Right atrium auricular region (tissue), 2 donors: Measurements from ENCODE around the gene REV3L. TPM values are rescaled to one million over a fixed set of nuclear protein-coding genes. Genes with fewer than 3 reads are reported as not detected.
A peak's percentile ranks its signal among the peaks of the same experiment; 100 is the strongest.

ENCODE experiments used
- DNase-seq: peaks from one replicate; pipeline ENCODE4 v3.0.0-alpha.2; 2019; ENCODE audit warnings: low spot score
- H3K27ac ChIP-seq, 2 donors: fragments of 200-600 bp; sonication (generic); 1 replicate in 1 of 2; 2 replicates in 1 of 2; pipeline ENCODE4 v1.5.1; 2016 to 2019
- H3K27me3 ChIP-seq, 2 donors: fragments of 200-600 bp; sonication (generic); one replicate each; pipeline versions ENCODE4 v1.5.1 to v1.6.0; 2017 to 2019
- H3K36me3 ChIP-seq: fragments of 200-600 bp; sonication (generic); one replicate; pipeline ENCODE4 v1.5.1; 2016
- H3K4me1 ChIP-seq, 2 donors: fragments of 200-600 bp; sonication (generic); one replicate each; pipeline versions ENCODE4 v1.5.1 to v1.6.0; 2017 to 2019
- H3K4me3 ChIP-seq, 2 donors: fragments of 200-600 bp; sonication (generic); 1 replicate in 1 of 2; 2 replicates in 1 of 2; pipeline ENCODE4 v1.5.1; 2017 to 2019; ENCODE audit warnings: mild to moderate bottlenecking in 1 of 2, moderate library complexity in 1 of 2
- H3K9me3 ChIP-seq, 2 donors: fragments of 200-600 bp; sonication (generic); one replicate each; pipeline ENCODE4 v1.5.1; 2019
- total RNA-seq, 2 donors: library from RNA; depleted of rRNA; stranded (reverse); fragments of >200 nt; gene quantifications; one replicate each; pipeline ENCODE4 v1.1.0, GENCODE V29; 2016
- TF ChIP-seq, protein P1 (sequence below), 2 donors: fragments of 200-600 bp; sonication (generic); IDR thresholded peaks; one replicate each; pipeline ENCODE4 v1.5.1; 2019; ENCODE audit warnings: antibody characterized with exemption in 2 of 2

The REV3L gene
- total RNA-seq, 2 donors from 2014 or later = 14.5 to 34.2 TPM

DNA sequence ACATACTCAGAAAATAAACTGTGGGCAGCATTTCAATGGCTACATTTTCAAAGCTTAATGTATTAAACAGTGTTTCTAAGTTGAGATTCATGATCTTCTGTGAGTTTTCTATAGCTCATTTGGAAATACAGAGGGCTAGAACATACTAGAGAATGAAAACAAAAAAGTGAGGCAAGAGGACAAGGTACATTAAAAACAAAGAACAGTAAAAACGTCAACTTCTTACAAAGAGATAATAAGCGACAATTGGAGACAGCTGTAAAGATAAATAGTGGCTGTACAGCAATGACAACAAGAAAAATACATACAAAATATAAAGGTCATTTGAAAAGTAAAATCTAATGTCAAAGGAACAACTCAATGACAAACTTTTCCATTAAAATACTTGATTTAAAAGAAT is 94.3 kb downstream of the REV3L start:
- no peak for DNase-seq
- no peaks in the 10 kb centered on the region for H3K4me1 ChIP-seq
- H3K27ac ChIP-seq = no peak overlapping the region
- H3K36me3 ChIP-seq = peaks cover 26% of the 10 kb centered on the region
- no peaks in the 10 kb centered on the region for H3K27me3 ChIP-seq
- H3K9me3 ChIP-seq = no peaks in the 10 kb centered on the region
- no peak overlapping the region for H3K4me3 ChIP-seq
- TF ChIP-seq, protein P1, sequence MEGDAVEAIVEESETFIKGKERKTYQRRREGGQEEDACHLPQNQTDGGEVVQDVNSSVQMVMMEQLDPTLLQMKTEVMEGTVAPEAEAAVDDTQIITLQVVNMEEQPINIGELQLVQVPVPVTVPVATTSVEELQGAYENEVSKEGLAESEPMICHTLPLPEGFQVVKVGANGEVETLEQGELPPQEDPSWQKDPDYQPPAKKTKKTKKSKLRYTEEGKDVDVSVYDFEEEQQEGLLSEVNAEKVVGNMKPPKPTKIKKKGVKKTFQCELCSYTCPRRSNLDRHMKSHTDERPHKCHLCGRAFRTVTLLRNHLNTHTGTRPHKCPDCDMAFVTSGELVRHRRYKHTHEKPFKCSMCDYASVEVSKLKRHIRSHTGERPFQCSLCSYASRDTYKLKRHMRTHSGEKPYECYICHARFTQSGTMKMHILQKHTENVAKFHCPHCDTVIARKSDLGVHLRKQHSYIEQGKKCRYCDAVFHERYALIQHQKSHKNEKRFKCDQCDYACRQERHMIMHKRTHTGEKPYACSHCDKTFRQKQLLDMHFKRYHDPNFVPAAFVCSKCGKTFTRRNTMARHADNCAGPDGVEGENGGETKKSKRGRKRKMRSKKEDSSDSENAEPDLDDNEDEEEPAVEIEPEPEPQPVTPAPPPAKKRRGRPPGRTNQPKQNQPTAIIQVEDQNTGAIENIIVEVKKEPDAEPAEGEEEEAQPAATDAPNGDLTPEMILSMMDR (IDR thresholded peaks at IDR 0.05) = no peak

DNA sequence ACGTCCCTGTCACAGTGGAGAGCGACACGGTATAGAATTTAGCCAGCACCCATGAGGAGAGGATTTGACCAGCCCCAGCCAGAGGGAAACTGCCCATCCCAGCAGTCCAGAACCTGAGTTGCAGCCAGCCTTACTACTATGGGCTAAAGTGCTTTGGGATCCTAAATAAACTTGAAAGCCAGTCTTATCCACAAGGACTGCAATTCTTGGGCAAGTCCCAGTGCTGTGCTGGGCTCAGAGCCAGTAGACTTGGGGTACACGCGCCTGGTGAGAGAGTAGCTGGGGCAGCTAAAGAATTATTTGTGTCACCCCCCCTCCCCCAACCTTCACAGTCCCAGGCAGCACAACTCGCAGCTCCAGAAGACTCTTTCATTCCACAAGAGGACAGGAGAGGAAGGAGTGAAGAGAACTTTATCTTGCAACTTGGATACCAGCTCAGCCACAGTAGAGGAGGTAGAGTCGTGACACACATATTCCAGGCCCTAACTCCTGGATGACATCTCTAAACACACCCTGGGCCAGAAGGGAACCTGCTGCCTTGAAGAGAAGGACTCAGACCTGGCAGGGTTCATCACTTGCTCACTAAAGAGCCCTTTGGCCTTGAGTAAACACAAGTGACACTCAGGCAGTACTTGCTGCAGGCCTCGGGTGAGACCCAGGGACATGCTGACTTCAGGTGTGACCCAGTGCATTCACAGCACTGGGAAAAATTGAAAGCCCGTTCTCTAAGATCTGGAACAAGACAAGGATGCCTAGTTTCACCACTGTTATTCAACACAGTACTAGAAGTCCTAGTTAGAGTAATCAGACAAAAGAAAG is 100.3 kb downstream of the REV3L start:
- Histone ChIP-seq H3K27me3 (no peaks in the 10 kb centered on the region), H3K27ac (peak overlapping the region in 1 of 2 donors; percentile 28), H3K4me3 (no peak overlapping the region), H3K4me1 (peaks cover 0 to 11% of the 10 kb centered on the region in 2 donors), H3K9me3 (no peaks in the 10 kb centered on the region), H3K36me3 (peaks cover 35% of the 10 kb centered on the region)
- DNase-seq = no peak
- TF ChIP-seq, protein P1 (IDR thresholded peaks at IDR 0.05) = no peak

DNA sequence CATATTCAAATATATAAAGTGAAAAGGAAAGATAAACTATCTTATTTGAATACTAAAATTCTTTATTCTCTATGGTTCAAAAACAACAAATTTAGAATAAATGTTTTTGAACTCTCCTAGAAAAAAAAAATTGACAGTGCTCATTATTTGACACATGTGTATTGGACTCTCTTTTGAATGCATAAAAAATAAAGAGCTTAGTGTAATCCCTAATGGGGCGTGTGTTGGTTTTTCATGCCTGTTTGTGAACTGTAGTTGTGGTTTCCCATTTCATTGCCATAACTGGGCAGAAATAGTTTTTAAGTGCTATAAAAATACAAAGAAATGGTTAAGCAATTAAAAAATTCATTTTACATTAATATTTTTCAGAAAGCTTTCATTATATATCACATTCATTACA is 101.3 kb downstream of the REV3L start:
- Histone ChIP-seq H3K4me1 (peaks cover 0 to 11% of the 10 kb centered on the region in 2 donors), H3K27ac (no peak overlapping the region), H3K4me3 (no peak overlapping the region), H3K36me3 (peaks cover 26% of the 10 kb centered on the region), H3K9me3 (no peaks in the 10 kb centered on the region), H3K27me3 (no peaks in the 10 kb centered on the region)
- DNase-seq = no peak
- TF ChIP-seq, protein P1 (IDR thresholded peaks at IDR 0.05) = no peak

DNA sequence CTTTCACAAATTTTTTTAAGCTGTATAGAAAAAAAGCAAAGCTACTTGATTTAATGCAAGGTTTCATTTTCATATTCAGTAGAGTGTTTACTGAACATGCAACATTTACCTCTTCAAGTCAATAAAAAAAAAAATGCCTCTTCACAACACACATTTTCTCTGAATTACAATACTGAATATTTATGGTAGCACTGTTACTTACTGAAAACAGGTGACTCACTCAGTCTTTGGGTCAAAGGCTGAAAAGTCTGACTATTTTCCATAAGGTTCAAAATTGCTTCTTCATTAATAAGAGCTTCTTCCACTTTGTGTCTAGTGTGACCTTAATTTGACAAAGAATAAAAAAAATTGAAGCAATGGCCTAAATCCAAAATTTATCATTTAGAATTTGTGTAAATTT is 101.9 kb downstream of the REV3L start:
- TF ChIP-seq, protein P1 (IDR thresholded peaks at IDR 0.05) = no peak
- H3K36me3 ChIP-seq = peaks cover 30% of the 10 kb centered on the region
- no peaks in the 10 kb centered on the region for H3K9me3 ChIP-seq
- no peak overlapping the region for H3K4me3 ChIP-seq
- DNase-seq = no peak
- no peak overlapping the region for H3K27ac ChIP-seq
- H3K27me3 ChIP-seq = no peaks in the 10 kb centered on the region
- peaks cover 0 to 11% of the 10 kb centered on the region in 2 donors for H3K4me1 ChIP-seq

DNA sequence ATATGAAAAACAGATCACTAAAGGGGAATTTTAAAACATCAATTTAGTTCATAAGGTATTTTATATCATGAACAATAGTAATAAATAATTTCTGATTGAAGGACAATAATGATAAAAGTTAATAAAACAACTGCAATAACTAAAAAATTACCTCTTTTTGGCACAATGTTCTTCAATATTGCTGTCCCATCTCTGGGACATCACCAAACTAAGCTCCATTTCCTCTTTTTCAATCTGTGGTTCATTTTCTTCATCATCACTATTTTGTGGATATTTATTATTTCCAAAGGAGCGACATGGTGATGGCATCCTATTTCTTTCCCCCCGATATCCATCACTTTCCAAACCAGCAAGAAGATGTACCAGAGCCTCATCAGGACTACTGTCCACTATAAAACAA is 103.2 kb downstream of the REV3L start:
- TF ChIP-seq, protein P1 (IDR thresholded peaks at IDR 0.05) = no peak

More for the DNA sequence above, 103.2 kb downstream of the REV3L start:
- peaks cover 0 to 11% of the 10 kb centered on the region in 2 donors for H3K4me1 ChIP-seq
- H3K36me3 ChIP-seq = peaks cover 39% of the 10 kb centered on the region
- no peak for DNase-seq
- H3K27me3 ChIP-seq = no peaks in the 10 kb centered on the region
- no peak overlapping the region for H3K4me3 ChIP-seq
- no peak overlapping the region for H3K27ac ChIP-seq
- H3K9me3 ChIP-seq = no peaks in the 10 kb centered on the region
